Activated naive CD8-positive, alpha-beta T cell treated with anti-CD3 and anti-CD28 coated beads, Interleukin-2, amount 10 ng/mL, durations not matched to agents 7 days and 5 days (primary cell): ENCODE measurements around the gene C14orf39. TPM values are rescaled to one million over a fixed set of nuclear protein-coding genes. Genes with fewer than 3 reads are reported as not detected.

Experiments used
- ATAC-seq: fragments of 150-1000 bp; cut with Tn5 transposase; one replicate; pipeline ENCODE4 v1.10.0; 2021; ENCODE audit warnings: low read depth, moderate library complexity
- POLR2A ChIA-PET: fragments of 350-600 bp; sonication (Branson Sonifier 250); formaldehyde crosslinking; loops from one replicate; lab custom pipeline; 2021; ENCODE audit warnings: antibody characterized with exemption; lab: Charles Lee
- DNase-seq: peaks from one replicate; pipeline ENCODE4 v3.0.0; 2021
- H3K27ac Mint-ChIP-seq: one replicate; pipeline ENCODE4 v1.8.0; 2022; ENCODE audit warnings: mild to moderate bottlenecking, mixed read lengths
- H3K27me3 Mint-ChIP-seq: one replicate; pipeline ENCODE4 v1.8.0; 2022; ENCODE audit warnings: mild to moderate bottlenecking, moderate library complexity, mixed read lengths
- H3K36me3 Mint-ChIP-seq: one replicate; pipeline ENCODE4 v1.8.0; 2021; ENCODE audit warnings: mild to moderate bottlenecking, mixed read lengths
- H3K4me1 Mint-ChIP-seq: one replicate; pipeline ENCODE4 v1.8.0; 2021; ENCODE audit warnings: mixed read lengths
- H3K4me3 Mint-ChIP-seq: one replicate; pipeline ENCODE4 v1.8.0; 2022; ENCODE audit warnings: mild to moderate bottlenecking, moderate library complexity, mixed read lengths
- H3K9me3 Mint-ChIP-seq: one replicate; pipeline ENCODE4 v1.8.0; 2021; ENCODE audit warnings: mixed read lengths
- total RNA-seq, 2 experiments: library from RNA; stranded (reverse); gene quantifications; one replicate each; pipeline ENCODE4 v1.2.3, GENCODE V29; 2021

Gene C14orf39
- not detected for total RNA-seq

GRCh38 chr14:60485598-60486251 is at the start of gene C14orf39:
Gene C14orf39, minus strand, starts transcription at chr14:60486063. Its CDS starts 985 bp downstream, at chr14:60485078.
- POLR2A ChIA-PET: no interaction called here
- ATAC-seq (no peak), DNase-seq (no peak)
- peaks cover under 1% of the 10 kb centered on the region for H3K9me3 Mint-ChIP-seq
- peaks cover 11% of the 10 kb centered on the region for H3K27me3 Mint-ChIP-seq
- peaks cover 3% of the 10 kb centered on the region for H3K4me1 Mint-ChIP-seq
- H3K27ac Mint-ChIP-seq: no peak within 1 kb of the TSS
- H3K4me3 Mint-ChIP-seq: peak within 1 kb of the TSS; percentile 36
- no peaks in the 10 kb centered on the region for H3K36me3 Mint-ChIP-seq

DNA sequence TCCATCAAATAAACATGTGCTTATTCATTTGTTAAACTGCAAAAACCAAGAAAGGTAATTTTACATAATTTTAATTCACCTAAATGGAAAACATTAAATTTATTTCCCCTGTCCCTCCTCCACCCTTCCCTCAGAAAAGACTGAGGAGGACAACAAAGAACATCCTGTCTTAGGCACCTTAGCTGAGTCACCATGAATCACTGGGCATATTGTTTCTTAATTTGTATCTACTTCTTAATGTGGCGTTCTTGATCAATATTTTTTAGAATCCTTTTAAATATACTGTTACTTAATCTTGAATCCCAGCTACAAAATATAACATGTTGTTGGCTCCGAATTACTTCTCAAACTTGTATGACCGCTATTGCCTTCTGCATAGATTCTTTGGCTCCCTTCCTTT is 46.6 kb upstream of the C14orf39 start:
- no peak for DNase-seq
- no peak overlapping the region for H3K4me3 Mint-ChIP-seq
- H3K4me1 Mint-ChIP-seq: no peaks in the 10 kb centered on the region
- H3K36me3 Mint-ChIP-seq: no peaks in the 10 kb centered on the region
- POLR2A ChIA-PET: no interaction called here
- no peak for ATAC-seq
- H3K27me3 Mint-ChIP-seq: peaks cover 4% of the 10 kb centered on the region
- peaks cover 4% of the 10 kb centered on the region for H3K9me3 Mint-ChIP-seq
- H3K27ac Mint-ChIP-seq: no peak overlapping the region

- no peak overlapping the region for H3K4me3 Mint-ChIP-seq
- peaks cover 5% of the 10 kb centered on the region for H3K4me1 Mint-ChIP-seq
- no peaks in the 10 kb centered on the region for H3K9me3 Mint-ChIP-seq
- H3K27ac Mint-ChIP-seq: peak overlapping the region; percentile 30
- POLR2A ChIA-PET: no interaction called here
- H3K36me3 Mint-ChIP-seq: no peaks in the 10 kb centered on the region
- peaks cover 73% of the 10 kb centered on the region for H3K27me3 Mint-ChIP-seq
- ATAC-seq (no peak), DNase-seq (peak; percentile 35)
Measured at GRCh38 chr14:60515511-60516289, 29.8 kb upstream of the C14orf39 start.

- peaks cover 74% of the 10 kb centered on the region for H3K27me3 Mint-ChIP-seq
- peaks cover 5% of the 10 kb centered on the region for H3K4me1 Mint-ChIP-seq
- POLR2A ChIA-PET: no interaction called here
- H3K9me3 Mint-ChIP-seq: no peaks in the 10 kb centered on the region
- H3K27ac Mint-ChIP-seq: no peak overlapping the region
- no peaks in the 10 kb centered on the region for H3K36me3 Mint-ChIP-seq
- ATAC-seq: no peak
- peak overlapping the region; percentile 57 for H3K4me3 Mint-ChIP-seq
- DNase-seq: peak; percentile 57
Measured at GRCh38 chr14:60514741-60515491, 29.1 kb upstream of the C14orf39 start.

GRCh38 chr14:60514378-60514740 is 28.5 kb upstream of the C14orf39 start:
- peaks cover 5% of the 10 kb centered on the region for H3K4me1 Mint-ChIP-seq
- no peaks in the 10 kb centered on the region for H3K9me3 Mint-ChIP-seq
- H3K27ac Mint-ChIP-seq: no peak overlapping the region
- DNase-seq (no peak), ATAC-seq (no peak)
- POLR2A ChIA-PET: no interaction called here
- H3K4me3 Mint-ChIP-seq: peak overlapping the region; percentile 57
- peaks cover 77% of the 10 kb centered on the region for H3K27me3 Mint-ChIP-seq
- H3K36me3 Mint-ChIP-seq: no peaks in the 10 kb centered on the region

DNA sequence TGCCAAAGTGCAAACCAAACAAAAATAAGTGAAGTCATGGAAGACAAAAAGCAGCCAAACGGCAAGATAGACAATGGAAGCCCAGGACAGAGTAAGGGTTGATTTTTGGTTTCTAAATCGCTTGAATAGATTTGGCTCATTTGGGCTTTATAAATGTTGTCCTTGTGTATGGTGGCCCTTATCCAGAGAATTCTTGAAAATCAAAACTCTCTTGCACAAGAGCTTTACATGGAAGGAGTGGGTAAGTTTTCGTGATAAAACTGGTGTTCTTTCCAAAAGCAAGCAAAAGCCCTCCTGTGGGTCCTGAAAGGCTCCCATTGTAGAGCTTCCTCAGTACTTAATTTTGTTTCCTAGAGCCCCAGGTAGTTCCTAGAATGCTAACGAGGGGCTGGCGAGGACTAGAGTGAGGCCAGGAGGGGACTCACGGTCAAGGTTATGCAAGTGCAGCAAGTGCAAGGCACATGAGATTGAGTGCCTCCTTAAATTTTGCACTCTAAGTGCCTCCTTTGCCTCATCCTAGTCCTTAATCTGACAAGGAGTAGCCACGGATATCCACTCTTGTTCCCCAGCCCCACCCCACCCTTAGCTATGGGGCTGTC is 27.2 kb upstream of the C14orf39 start:
- H3K36me3 Mint-ChIP-seq: no peaks in the 10 kb centered on the region
- H3K4me3 Mint-ChIP-seq: no peak overlapping the region
- no peak for ATAC-seq
- no peak overlapping the region for H3K27ac Mint-ChIP-seq
- H3K9me3 Mint-ChIP-seq: no peaks in the 10 kb centered on the region
- peaks cover 5% of the 10 kb centered on the region for H3K4me1 Mint-ChIP-seq
- DNase-seq: no peak
- peaks cover 86% of the 10 kb centered on the region for H3K27me3 Mint-ChIP-seq
- POLR2A ChIA-PET: no interaction called here

DNA sequence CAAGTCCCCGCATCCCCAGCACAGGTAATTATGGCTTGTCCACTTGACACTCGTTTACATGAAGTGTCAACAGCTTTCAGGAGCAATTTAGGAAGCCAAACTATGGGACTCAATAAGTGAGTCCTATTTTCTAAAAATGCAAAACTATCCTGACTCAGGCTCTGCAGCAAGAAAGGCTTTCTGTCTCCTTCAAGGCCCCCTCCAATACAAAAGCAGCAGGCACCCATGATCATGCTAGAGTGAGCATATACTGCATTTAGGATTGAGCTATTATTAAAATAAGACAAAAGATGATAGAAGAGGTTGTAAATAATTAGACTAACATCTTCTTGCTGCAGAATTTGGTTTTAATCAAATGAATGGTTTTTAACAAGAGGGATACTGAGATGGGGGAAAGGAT is 26.3 kb upstream of the C14orf39 start:
- POLR2A ChIA-PET: no interaction called here
- ATAC-seq (no peak), DNase-seq (no peak)
- Mint-ChIP-seq H3K27me3 (peaks cover 87% of the 10 kb centered on the region), H3K36me3 (no peaks in the 10 kb centered on the region), H3K4me1 (peaks cover 9% of the 10 kb centered on the region), H3K27ac (no peak overlapping the region), H3K4me3 (no peak overlapping the region), H3K9me3 (peaks cover 3% of the 10 kb centered on the region)

DNA sequence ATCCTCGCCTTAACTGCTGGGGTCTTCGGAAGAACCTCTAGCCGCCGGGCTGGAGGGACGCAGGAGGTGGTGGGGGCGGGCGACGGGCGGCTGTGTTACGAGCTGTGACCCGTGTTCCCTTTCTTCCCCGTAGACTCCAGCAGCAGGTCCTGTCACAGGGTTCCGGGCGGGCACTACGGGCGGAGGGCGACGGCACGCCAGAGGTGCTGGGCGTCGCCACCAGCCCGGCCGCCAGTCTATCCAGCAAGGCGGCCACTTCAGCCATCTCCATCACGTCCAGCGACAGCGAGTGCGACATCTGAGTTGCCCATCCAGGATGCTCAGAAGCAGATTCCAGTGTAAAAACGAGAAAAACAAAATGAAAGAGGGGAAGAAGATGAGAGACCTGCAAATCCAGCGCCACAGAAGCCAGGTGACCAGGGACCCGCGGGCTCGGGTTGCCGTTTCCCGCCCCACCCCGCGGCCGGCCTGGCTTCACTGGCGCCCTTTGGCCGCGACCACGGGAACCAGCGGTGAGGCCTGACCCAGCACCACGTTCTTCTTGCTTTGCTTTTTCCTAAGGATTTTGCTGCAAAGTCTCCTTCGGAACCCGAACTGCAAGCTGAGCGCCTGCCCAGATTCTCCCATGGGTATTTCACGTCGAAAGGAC is 25.2 kb upstream of the C14orf39 start:
- peak overlapping the region; percentile 25 for H3K4me3 Mint-ChIP-seq
- DNase-seq (peak; percentile 33), ATAC-seq (no peak)
- H3K4me1 Mint-ChIP-seq: peaks cover 6% of the 10 kb centered on the region
- peaks cover 87% of the 10 kb centered on the region for H3K27me3 Mint-ChIP-seq
- H3K9me3 Mint-ChIP-seq: peaks cover 3% of the 10 kb centered on the region
- POLR2A ChIA-PET: no interaction called here
- no peak overlapping the region for H3K27ac Mint-ChIP-seq
- no peaks in the 10 kb centered on the region for H3K36me3 Mint-ChIP-seq

DNA sequence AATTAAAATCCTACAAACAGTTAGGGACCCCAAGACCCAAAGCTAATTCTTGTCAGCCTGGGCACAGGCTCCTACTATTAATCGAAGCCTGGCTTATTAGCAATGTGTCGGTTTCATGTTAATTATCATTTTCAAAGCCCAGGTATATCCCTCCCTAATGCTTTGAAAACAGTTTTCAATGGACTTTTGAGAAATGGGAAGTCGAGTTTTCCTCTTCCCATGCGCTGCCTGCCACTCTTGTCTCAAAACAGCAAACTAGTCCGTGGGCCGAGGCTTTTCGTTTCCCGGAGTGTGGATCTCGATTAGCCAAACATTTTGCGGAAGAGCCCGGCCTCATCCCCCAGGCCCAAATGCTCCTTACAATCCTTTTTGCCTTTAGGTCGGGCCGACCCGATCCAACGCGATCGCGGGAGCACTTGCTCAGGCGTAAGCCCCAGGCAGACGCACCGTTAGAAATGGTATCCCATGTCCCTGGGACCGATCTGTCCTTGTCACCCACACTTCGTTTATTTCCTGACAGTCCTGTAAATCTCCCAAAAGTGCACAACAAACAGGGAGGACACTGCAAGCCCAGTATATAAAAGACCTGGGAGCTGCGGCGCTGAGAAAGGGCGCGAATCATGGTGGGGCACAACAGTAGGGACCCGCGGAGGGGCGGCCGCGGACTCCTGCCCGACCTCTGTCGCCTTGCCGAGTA is 24.5 kb upstream of the C14orf39 start:
- peaks cover 90% of the 10 kb centered on the region for H3K27me3 Mint-ChIP-seq
- no peaks in the 10 kb centered on the region for H3K36me3 Mint-ChIP-seq
- POLR2A ChIA-PET: no interaction called here
- H3K4me1 Mint-ChIP-seq: peaks cover 6% of the 10 kb centered on the region
- H3K4me3 Mint-ChIP-seq: peak overlapping the region; percentile 17
- peaks cover 3% of the 10 kb centered on the region for H3K9me3 Mint-ChIP-seq
- no peak overlapping the region for H3K27ac Mint-ChIP-seq
- ATAC-seq (no peak), DNase-seq (peak; percentile 34)

DNA sequence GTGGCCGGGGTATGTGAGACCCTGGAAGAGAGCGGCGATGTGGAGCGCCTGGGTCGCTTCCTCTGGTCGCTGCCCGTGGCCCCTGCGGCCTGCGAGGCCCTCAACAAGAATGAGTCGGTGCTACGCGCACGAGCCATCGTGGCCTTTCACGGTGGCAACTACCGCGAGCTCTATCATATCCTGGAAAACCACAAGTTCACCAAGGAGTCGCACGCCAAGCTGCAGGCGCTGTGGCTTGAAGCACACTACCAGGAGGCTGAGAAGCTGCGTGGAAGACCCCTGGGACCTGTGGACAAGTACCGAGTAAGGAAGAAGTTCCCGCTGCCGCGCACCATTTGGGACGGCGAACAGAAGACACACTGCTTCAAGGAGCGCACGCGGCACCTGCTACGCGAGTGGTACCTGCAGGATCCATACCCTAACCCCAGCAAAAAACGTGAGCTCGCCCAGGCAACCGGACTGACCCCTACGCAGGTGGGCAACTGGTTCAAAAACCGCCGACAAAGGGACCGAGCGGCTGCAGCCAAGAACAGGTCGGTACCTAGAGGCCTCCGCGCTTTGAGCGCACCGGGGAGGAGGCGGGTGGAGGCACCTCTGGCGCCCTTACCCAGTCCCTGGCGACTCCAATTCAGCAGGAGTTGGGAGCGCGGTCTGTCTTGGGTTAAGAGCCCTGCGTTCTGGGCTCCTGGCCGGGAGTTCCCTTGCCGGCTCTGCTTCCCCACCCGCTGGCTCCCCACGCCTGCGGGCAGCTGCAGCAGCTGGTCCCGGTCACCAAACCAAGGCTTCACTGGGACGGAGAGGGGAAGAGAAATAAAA is 23.8 kb upstream of the C14orf39 start:
- no peaks in the 10 kb centered on the region for H3K36me3 Mint-ChIP-seq
- POLR2A ChIA-PET: no interaction called here
- DNase-seq (peak; percentile 45), ATAC-seq (no peak)
- peaks cover 95% of the 10 kb centered on the region for H3K27me3 Mint-ChIP-seq
- H3K9me3 Mint-ChIP-seq: peaks cover 3% of the 10 kb centered on the region
- H3K27ac Mint-ChIP-seq: peak overlapping the region; percentile 45
- H3K4me3 Mint-ChIP-seq: peak overlapping the region; percentile 28
- H3K4me1 Mint-ChIP-seq: peaks cover 6% of the 10 kb centered on the region

DNA sequence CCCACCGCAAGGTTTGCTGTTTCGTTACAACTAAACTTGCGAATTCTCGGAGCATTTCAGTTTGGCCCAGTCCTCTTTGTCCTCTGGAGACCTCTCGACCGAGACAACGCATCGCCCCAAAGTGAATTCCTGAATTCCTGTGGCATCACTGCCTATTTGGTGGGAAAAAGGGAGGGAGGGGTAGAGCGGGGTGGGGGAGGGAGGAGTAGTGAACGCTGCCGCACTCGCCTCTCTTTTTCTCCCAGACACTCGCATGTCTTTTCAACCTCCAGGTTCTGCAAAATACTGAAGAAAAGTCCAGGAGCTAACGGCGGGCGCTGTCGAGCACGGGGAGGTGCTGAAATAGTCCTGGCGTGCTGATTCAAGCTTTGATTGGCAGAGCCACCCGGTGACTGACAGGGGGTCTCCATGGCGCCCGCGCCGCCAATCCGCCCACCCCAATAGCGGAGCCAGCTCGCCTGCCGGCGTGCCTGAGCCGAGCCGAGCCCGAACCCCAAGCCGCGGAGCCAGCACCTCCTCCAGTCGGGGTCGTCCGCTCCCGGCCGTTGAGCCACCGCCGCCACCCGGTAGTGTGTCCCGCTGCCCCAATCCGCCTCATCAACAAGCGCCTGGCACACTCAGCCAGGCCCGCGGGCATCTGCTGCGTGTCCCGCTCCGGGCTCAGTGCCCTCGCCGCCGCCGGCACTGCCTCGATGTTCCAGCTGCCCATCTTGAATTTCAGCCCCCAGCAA is 23.0 kb upstream of the C14orf39 start, which contains the start of gene SIX6:
Gene SIX6, plus strand, starts transcription at position 440 of the 731 bp plus-strand sequence. Its CDS starts 253 bp downstream, at position 693.
- H3K4me3 Mint-ChIP-seq: peak within 1 kb of the TSS; percentile 28
- H3K9me3 Mint-ChIP-seq: peaks cover 3% of the 10 kb centered on the region

More for the DNA sequence above, 23.0 kb upstream of the C14orf39 start, which contains the start of gene SIX6:
- H3K36me3 Mint-ChIP-seq: no peaks in the 10 kb centered on the region
- no peak for ATAC-seq
- POLR2A ChIA-PET: no interaction called here
- H3K27me3 Mint-ChIP-seq: peaks cover 94% of the 10 kb centered on the region
- H3K27ac Mint-ChIP-seq: peak within 1 kb of the TSS; percentile 45
- H3K4me1 Mint-ChIP-seq: peaks cover 6% of the 10 kb centered on the region
- peak; percentile 36 for DNase-seq
